PC-9 (cell line): ENCODE data around the gene TGM1. TPM values are rescaled to one million over a fixed set of nuclear protein-coding genes. Genes with fewer than 3 reads are reported as not detected.

ENCODE experiments used
- BruUV-seq: library from RNA; stranded (reverse); fragments of 400-500 nt; replicated peaks from 2 replicates; lab custom pipeline; 2021; lab: Mats Ljungman, UMichigan
- CTCF ChIA-PET: fragments of 300-600 bp; sonication (Branson Sonifier 250); formaldehyde crosslinking; loops from one replicate; lab custom pipeline; 2022; ENCODE audit warnings: antibody characterized with exemption; lab: Charles Lee
- POLR2A ChIA-PET: fragments of 300-600 bp; sonication (Branson Sonifier 250); formaldehyde crosslinking; loops from one replicate; lab custom pipeline; 2022; ENCODE audit warnings: antibody characterized with exemption; ENCODE audit not compliant: unreplicated experiment; lab: Charles Lee
- DNase-seq, 2 experiments: peaks; one replicate each; pipeline versions ENCODE4 v3.0.0 to v3.0.0-alpha.2; 2015 to 2022; ENCODE audit warnings: mixed read lengths in 1 of 2
- H2AFZ ChIP-seq: fragments of 200-600 bp; sonication (generic); 2 replicates; pipeline ENCODE4 v1.8.1; 2017; ENCODE audit warnings: antibody characterized with exemption
- H3F3A ChIP-seq: fragments of 200-600 bp; sonication (generic); 2 replicates; pipeline ENCODE4 v1.8.1; 2017; ENCODE audit warnings: antibody characterized with exemption, mild to moderate bottlenecking, low read depth; ENCODE audit not compliant: insufficient read depth
- H3K27ac ChIP-seq: fragments of 200-600 bp; sonication (generic); 2 replicates; pipeline ENCODE4 v1.6.1; 2016; ENCODE audit warnings: mixed run types
- H3K27me3 ChIP-seq: fragments of 200-600 bp; sonication (generic); 2 replicates; pipeline ENCODE4 v1.6.1; 2016; ENCODE audit warnings: low read depth, mixed run types; ENCODE audit not compliant: insufficient read depth
- H3K36me3 ChIP-seq: fragments of 200-600 bp; sonication (generic); 2 replicates; pipeline ENCODE4 v1.6.1; 2016; ENCODE audit warnings: low read depth, mixed run types
- H3K4me1 ChIP-seq: fragments of 200-600 bp; sonication (generic); replicated peaks from 2 replicates; pipeline ENCODE4 v1.6.1; 2016; ENCODE audit warnings: mixed run types; ENCODE audit not compliant: insufficient read depth
- H3K4me2 ChIP-seq: fragments of 200-600 bp; sonication (generic); 2 replicates; pipeline ENCODE4 v1.6.1; 2017; ENCODE audit warnings: mixed run types
- H3K4me3 ChIP-seq: fragments of 200-600 bp; sonication (generic); 2 replicates; pipeline ENCODE4 v1.6.1; 2016; ENCODE audit warnings: mixed run types
- H3K79me2 ChIP-seq: fragments of 200-600 bp; sonication (generic); 2 replicates; pipeline ENCODE4 v1.6.1; 2017; ENCODE audit warnings: low read depth, mixed run types
- H3K9me2 ChIP-seq: fragments of 200-600 bp; sonication (generic); 2 replicates; pipeline ENCODE4 v1.8.1; 2017; ENCODE audit warnings: mild to moderate bottlenecking; ENCODE audit not compliant: insufficient read depth
- H3K9me3 ChIP-seq: fragments of 200-600 bp; sonication (generic); 2 replicates; pipeline ENCODE4 v1.8.1; 2016; ENCODE audit warnings: low read depth; ENCODE audit not compliant: insufficient read depth
- H4K20me1 ChIP-seq: fragments of 200-600 bp; sonication (generic); 2 replicates; pipeline ENCODE4 v1.8.1; 2017; ENCODE audit not compliant: insufficient read depth
- EZH2 ChIP-seq: fragments of 200-600 bp; sonication (generic); IDR thresholded peaks from 2 replicates; pipeline ENCODE4 v1.8.0; 2017; ENCODE audit warnings: antibody characterized with exemption, low read depth
- intact Hi-C: fragments of 100-400 bp; cut with micrococcal nuclease; formaldehyde crosslinking; loops from one replicate; pipeline ENCODE4 v1.10.0; 2022; ENCODE audit not compliant: unreplicated experiment
- total RNA-seq: library from RNA; stranded (reverse); gene quantifications from 2 replicates; pipeline ENCODE4 v1.2.3, GENCODE V29; 2021
- TF ChIP-seq, protein P1 (sequence below): fragments of 200-600 bp; sonication (generic); conservative IDR thresholded peaks from 2 replicates; pipeline ENCODE4 v1.6.1; 2017; ENCODE audit warnings: mixed run types, antibody characterized with exemption, mild to moderate bottlenecking, moderate library complexity

TGM1 gene
- total RNA-seq, 1 experiment from 2014 or later: 7.2 TPM

DNA sequence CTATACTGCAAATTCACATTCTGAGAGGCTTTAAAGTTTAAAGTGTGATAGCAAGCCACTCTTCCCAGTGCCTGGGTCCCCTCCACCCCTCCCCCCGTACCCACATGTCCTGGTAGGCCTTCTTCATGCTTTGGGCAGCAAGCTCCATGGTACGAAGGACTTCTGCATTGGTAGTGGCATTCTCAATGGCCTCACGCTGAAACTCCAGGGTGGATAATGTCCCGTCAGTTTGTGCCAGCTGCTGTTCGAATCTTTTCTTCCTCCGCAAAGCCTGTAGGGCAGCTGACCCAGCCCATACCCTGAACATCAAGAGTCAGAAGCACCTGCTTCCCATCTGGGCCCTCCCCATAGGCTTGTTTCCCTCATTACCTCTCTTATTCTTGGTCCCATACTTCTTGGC lies 51.7 kb downstream of the TGM1 start:
- CTCF ChIA-PET: no interaction called here
- no peak overlapping the region for H3K27ac ChIP-seq
- H2AFZ ChIP-seq: no peak overlapping the region
- POLR2A ChIA-PET: no interaction called here
- no peaks in the 10 kb centered on the region for H4K20me1 ChIP-seq
- DNase-seq: no peak
- no peaks in the 10 kb centered on the region for H3K9me3 ChIP-seq
- peaks cover 10% of the 10 kb centered on the region; the same call in 1 of the 2 replicates for H3K4me1 ChIP-seq
- TF ChIP-seq, protein P1, sequence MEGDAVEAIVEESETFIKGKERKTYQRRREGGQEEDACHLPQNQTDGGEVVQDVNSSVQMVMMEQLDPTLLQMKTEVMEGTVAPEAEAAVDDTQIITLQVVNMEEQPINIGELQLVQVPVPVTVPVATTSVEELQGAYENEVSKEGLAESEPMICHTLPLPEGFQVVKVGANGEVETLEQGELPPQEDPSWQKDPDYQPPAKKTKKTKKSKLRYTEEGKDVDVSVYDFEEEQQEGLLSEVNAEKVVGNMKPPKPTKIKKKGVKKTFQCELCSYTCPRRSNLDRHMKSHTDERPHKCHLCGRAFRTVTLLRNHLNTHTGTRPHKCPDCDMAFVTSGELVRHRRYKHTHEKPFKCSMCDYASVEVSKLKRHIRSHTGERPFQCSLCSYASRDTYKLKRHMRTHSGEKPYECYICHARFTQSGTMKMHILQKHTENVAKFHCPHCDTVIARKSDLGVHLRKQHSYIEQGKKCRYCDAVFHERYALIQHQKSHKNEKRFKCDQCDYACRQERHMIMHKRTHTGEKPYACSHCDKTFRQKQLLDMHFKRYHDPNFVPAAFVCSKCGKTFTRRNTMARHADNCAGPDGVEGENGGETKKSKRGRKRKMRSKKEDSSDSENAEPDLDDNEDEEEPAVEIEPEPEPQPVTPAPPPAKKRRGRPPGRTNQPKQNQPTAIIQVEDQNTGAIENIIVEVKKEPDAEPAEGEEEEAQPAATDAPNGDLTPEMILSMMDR: no peak
- no peak for TF ChIP-seq EZH2
- BruUV-seq: no TSS peak
- intact Hi-C loops: no loop called here
- peaks cover 13% of the 10 kb centered on the region for H3K79me2 ChIP-seq
- no peak overlapping the region for H3K4me3 ChIP-seq
- no peaks in the 10 kb centered on the region for H3K9me2 ChIP-seq
- peaks cover 14% of the 10 kb centered on the region; the same call in 1 of the 2 replicates for H3F3A ChIP-seq
- H3K36me3 ChIP-seq: no peaks in the 10 kb centered on the region
- 0 out of 2 replicates have a peak overlapping the region, but pooled peaks have one; percentile 91 for H3K4me2 ChIP-seq
- no peaks in the 10 kb centered on the region for H3K27me3 ChIP-seq

DNA sequence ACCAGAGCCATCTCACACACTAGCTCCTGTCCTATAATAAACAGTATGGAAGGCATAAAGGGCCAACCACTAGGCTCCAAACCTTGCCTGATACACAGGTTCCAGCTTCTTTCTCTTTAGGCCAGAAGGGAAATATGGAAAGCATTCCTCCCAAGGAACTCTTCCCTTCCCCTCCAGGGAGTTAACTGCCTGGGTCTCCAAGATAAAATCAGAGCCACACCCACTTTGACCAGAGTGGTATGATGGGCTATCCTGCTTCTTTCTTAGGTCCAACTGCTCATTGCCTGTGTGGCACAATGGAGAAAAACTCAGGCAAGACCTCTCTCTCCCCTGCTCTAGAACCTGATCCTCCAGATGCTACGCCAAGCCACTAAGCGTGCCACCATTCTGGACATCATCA lies 55.4 kb downstream of the TGM1 start:
- BruUV-seq: no TSS peak
- intact Hi-C loops: no loop called here
- no peak overlapping the region for H3K4me3 ChIP-seq

DNA sequence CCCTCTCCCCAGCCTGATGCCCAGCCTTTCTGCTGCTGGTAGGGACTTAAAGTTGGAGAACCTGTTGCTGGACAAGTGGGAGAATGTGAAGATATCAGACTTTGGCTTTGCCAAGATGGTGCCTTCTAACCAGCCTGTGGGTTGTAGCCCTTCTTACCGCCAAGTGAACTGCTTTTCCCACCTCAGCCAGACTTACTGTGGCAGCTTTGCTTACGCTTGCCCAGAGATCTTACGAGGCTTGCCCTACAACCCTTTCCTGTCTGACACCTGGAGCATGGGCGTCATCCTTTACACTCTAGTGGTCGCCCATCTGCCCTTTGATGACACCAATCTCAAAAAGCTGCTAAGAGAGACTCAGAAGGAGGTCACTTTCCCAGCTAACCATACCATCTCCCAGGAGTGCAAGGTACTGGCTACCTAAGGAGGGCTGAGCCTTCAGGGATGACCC lies 55.8 kb downstream of the TGM1 start:
- Histone ChIP-seq H2AFZ (no peak overlapping the region), H3K36me3 (no peaks in the 10 kb centered on the region), H3F3A (no peaks in the 10 kb centered on the region), H4K20me1 (no peaks in the 10 kb centered on the region), H3K9me3 (no peaks in the 10 kb centered on the region), H3K9me2 (no peaks in the 10 kb centered on the region), H3K4me2 (no peak overlapping the region), H3K4me1 (no peaks in the 10 kb centered on the region), H3K27ac (no peak overlapping the region), H3K27me3 (no peaks in the 10 kb centered on the region), H3K79me2 (peaks cover 9% of the 10 kb centered on the region), H3K4me3 (no peak overlapping the region)
- ChIA-PET CTCF (no interaction called here), POLR2A (no interaction called here)
- no TSS peak for BruUV-seq
- DNase-seq: no peak
- intact Hi-C loops: no loop called here
- TF ChIP-seq EZH2: no peak
- TF ChIP-seq, protein P1: no peak

More for the DNA sequence above, 55.4 kb downstream of the TGM1 start:
- Histone ChIP-seq H3K4me1 (no peaks in the 10 kb centered on the region), H3K9me3 (no peaks in the 10 kb centered on the region), H3F3A (peaks cover under 1% of the 10 kb centered on the region; the same call in 1 of the 2 replicates), H3K79me2 (peaks cover 13% of the 10 kb centered on the region), H3K27me3 (no peaks in the 10 kb centered on the region), H4K20me1 (no peaks in the 10 kb centered on the region), H3K27ac (no peak overlapping the region), H3K36me3 (no peaks in the 10 kb centered on the region), H2AFZ (no peak overlapping the region), H3K4me2 (no peak overlapping the region), H3K9me2 (no peaks in the 10 kb centered on the region)
- CTCF ChIA-PET: no interaction called here
- POLR2A ChIA-PET: no interaction called here
- TF ChIP-seq, protein P1: no peak
- no peak for TF ChIP-seq EZH2
- no peak for DNase-seq
